Fibroblast of skin of left biceps (primary cell): ENCODE data around the gene DNAJC17.

Source experiments
- DNase-seq, 2 experiments: peaks; one replicate each; pipeline ENCODE4 v3.0.0-alpha.2; 2013; ENCODE audit warnings: low read depth in 2 of 2

Gene DNAJC17

GRCh38 chr15:40830884-40831283 lies 23.6 kb upstream of the DNAJC17 start:
- no peak for DNase-seq

- no peak for DNase-seq
Measured at GRCh38 chr15:40829115-40829514, 21.8 kb upstream of the DNAJC17 start.

DNA sequence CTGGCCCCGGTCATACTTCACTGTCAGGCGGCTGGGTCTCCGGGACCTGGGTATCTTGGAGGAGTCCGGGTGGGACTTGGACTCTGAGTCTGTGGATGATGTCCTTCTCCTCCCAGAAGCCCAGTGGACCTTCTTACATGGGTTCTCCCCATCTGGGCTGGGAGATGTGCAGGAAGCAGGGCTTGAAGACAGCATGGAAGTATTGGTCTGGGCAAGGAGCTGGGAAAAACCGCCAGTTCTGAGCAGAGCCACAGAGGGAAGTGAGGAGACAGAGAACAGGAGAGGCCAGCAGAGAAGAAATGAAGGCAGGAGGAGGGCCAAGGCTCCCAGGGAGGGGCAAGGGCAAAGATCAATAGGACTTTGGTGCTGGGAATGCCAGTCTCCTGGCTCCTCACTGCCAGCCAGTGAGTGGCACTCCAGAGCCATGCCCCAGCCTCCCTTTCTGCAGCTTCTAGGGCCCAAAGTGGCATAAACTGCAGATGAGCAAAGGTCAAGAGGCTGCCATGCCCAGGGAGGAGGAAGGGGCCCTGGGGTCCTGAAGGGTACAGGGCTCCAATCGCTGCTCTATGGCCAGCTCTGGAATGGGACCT lies 21.3 kb upstream of the DNAJC17 start, which contains the start of gene PPP1R14D:
TSS of gene PPP1R14D (minus strand) at position 262 of the 590 bp plus-strand sequence. CDS start at position 195, 67 bp downstream.
- no peak for DNase-seq

- DNase-seq = no peak
Measured at GRCh38 chr15:40826423-40827075, 19.3 kb upstream of the DNAJC17 start.

DNA sequence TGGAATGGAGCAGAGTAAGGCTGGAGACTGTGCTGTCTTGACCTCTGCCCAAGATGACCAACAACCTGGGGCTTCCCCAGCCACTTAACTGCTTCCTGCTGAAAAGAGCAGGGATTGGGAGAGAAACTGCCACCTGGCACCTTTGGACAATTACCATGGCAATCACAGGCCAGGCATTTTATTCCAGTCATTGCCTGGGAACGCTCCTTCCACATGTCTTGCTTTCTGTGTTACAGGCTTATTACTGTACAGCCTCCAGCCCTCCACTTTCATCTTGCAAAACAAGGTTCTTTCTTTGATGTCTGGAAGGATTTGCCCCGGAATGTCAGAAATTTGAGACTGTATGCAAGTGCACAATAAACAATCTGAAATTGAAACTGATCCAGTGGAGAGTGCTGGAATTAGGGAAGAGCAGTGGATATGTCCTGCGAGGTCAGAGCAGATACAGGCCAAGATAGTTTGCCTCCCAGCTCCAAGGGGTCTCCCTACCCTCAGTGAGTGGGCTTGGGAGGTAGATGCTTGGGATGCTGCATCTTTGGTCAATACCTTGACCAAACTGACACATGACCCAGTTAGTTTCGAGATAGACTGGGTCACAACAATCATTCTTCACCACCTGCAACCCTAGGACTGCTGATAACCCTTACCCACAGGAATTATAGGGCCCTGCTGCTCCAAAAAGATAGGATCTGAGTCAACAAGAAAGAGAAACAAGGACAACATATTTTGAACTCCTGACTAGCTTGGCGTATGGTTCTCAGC lies 18.6 kb upstream of the DNAJC17 start:
- DNase-seq = no peak

DNA sequence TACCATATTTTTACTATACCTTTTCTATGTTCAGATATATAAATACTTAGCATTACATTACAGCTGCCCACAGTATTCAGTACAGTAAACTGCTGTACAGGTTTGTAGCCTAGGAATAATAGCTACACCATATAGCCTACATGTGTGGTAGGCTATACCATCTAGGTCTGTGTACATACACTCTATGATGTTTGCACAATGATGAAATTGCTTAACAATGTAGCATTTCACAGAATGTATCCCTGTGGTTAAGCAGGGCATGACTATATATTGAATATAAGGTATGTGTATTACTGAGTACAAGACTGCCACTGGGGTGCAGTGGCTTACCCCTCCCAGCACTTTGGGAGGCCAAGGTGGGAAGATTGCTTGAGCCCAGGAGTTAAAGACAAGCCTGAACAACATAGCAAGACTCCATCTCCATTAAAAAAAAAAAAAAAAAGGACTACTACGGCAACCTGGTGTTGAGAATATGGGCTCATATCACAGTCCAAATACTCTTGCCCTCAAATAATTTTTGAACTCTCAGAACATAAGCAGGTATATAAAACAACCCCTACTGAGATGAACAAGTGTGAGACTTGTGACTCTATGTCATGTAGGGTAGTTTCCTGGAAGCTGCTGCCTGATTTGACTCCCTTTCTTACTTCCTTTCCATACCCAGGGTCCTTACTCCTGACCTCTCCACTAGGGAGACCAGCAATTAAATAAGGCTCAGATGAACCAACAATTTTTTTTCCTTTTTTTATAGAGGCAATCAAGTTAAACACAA lies 16.5 kb upstream of the DNAJC17 start:
- no peak for DNase-seq

- DNase-seq = no peak
Measured at GRCh38 chr15:40821195-40821594, 13.9 kb upstream of the DNAJC17 start.

GRCh38 chr15:40819048-40819447 lies 11.8 kb upstream of the DNAJC17 start:
- no peak for DNase-seq

DNA sequence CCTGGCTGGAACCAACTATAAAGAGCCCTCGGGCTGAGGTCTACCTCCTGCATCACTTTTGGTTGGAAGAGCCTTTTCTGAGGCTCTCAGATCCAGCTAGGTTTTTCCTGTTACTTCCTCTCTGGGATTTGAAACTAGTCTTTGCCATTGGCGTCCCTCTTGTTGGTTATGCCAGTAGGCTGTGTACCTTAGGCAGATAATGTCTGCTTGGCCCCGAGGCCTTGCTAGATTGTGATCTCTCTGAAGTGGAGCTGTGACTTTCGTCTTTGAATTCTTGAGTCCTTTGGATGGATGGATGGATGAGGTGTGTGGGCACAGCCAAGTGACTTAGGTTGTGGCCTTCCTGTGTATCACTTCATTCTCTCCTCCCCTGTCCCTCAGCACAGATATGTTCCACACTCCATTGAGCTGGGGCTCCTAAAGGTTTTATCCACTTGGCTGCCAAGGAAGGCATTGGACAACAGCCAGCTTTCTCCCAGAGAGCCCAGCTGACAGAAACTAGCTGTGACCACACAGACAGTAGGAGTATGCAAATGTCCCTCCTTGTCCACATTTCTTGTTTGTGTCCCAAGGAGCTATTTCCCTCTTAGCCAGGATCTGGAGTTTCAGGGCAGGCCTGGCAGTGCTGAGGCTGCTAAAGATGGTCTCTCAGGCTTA lies 7.9 kb upstream of the DNAJC17 start:
- DNase-seq = no peak

- no peak for DNase-seq
Measured at GRCh38 chr15:40812721-40813425, 5.6 kb upstream of the DNAJC17 start.

DNA sequence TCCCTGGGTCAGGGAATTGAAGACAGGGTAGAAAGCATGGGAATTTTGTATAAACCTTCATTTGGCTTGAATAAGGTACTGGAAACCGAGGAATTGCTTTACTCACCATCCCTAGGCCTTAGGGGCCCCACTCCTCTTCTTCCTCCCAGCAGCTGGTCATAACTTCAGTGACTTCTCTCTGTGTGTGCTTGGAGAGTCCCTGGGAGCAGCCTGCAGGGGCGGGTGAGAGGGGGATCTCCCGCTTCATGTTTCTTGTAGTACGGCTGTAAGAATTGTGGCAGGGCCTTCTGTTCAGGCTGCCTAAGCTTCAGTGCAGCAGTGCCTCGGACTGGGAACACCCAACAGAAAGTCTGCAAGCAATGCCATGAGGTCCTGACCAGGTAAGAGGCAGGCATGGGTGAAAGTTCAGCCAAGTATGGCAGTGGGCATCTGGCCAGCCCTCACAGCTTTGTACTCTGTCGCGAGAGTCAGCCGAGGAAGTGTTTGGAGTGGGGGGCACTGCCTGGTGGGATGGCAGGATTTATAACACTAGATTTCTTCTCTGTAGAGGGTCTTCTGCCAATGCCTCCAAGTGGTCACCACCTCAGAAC lies 1.7 kb upstream of the DNAJC17 start:
- no peak for DNase-seq

DNA sequence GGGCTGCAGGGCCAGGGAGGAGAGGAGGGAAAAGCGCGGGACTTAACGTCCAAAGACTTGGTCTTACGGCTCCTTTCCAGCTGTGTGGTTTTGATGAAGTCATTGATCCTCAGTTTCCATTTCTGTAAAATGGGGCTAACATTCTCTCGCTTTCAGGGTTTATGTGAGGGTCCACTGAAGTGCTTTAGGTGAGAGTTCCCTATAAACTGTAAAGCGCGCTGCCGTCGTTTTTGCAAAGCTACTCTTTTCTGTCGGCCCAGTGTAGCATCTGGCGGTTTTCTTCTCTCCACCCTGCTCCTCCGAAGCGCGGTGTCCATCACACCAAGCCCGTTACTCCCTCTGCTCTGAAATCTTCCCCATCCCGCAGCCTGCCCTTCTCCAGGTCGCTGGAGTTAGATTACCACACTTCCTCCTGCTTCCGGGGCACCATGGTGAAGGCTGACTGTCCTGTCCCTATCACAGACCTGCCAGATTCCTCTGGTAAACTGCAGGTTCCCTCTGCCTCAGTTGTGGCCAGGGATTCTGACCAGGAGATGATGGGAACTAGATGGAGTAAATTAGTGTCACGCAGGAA lies 702 bp upstream of the DNAJC17 start:
- DNase-seq = no peak

DNA sequence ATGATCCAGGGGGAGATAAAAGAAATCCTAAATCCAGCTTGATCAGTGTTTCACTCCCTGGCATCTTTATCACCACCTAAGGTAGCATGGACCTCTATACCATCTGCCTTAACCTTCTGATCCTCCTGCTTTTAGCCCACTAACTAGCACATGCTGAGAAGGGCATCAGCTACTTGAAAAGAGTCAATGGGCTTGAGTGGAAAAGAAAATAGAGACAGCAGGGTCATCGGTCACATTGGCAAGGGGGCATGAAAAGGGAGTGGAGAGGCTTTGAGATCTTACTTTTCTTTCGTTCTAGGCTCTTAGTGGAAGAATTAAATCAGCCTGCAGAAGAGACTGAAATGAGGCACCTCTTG lies 623 bp downstream of the DNAJC17 start:
- no peak for DNase-seq

DNA sequence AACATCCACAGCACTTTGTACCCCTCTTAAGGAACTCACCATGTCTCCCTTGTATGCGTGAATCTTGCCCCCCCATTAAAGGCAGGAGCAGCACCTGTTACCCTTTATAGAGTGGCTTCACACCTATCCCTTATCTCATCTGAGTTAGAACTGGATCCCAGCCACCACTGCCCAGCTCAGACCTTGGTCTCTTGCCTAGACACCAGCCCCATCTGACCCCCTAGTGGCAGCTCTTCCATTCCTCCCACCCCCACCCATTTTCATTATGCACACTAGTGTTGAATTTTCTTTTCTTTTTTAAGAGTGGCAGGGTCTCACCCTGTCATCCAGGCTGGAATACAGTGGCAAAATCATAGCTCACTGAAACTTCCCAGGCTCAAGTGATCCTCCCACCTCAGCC lies 3.6 kb downstream of the DNAJC17 start:
- no peak for DNase-seq

DNA sequence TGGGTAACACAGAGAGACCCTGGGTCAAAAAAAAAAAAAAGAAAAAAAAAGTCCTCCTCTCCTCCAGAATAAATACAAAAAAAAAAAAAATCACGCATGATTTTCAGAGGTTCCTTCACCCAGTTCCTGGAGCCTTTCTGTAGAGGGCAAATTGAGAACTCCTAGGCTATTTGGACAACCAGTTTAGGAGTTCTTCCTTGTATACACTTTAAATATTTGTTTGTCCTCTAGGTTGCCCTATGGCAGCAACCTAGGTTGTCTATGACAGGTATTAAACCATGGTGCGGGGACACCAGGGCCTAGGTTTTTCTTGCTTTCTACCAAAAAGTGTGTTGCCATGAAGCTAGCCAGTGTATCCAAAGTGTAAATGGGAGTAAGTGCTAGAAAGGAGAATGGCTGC lies 4.2 kb downstream of the DNAJC17 start:
- no peak for DNase-seq

DNA sequence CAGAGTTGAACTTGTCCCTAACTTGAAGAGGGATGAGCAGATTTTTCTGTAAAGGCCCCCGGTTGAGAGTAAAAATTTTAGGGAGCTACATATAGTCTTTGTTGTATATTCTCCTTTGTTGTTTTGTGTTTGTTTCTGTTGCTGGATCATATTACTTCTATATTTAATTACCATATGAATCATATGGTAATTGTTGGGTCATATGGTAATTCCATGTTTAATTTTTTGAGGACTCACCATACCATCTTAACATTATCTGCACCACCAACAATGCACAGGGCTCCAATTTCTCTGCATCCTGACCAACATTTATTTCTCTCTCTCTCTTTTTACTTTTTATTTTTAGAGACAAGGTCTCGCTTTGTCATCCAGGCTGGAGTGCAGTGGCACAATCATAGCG lies 7.8 kb downstream of the DNAJC17 start:
- no peak for DNase-seq

- DNase-seq = no peak
Measured at GRCh38 chr15:40796512-40796911, 10.8 kb downstream of the DNAJC17 start.

GRCh38 chr15:40796041-40796440 lies 11.2 kb downstream of the DNAJC17 start:
- no peak for DNase-seq

- peak; percentile 62 to 67 for DNase-seq
Measured at GRCh38 chr15:40793216-40793989, 13.9 kb downstream of the DNAJC17 start.

DNA sequence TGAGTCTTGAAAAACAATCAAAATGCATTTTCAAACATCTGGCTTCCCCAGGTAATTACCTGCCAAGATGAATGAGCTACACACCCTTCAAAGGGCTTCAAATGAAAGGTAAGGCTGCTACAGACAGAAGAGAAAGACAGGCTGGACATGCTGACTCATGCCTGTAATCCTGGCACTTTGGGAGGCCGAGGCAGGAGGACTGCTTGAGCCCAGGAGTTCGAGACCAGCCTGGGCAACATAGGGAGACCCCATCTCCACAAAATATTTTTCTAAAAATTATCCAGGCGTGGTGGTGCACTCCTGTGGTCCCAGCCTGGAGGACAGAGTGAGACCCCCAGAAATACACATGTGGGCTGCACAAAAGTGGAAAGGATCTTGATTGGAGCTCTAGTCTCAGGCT lies 14.9 kb downstream of the DNAJC17 start:
- DNase-seq = no peak
